CD4-positive, alpha-beta T cell treated with Interleukin-2 at 100 ng/mL for 4 hours (primary cell): Measurements from ENCODE around the gene IFT20.
"Not testable (repeated sequence)": the region's sequence is repeated elsewhere in the genome, so short reads cannot be mapped to it uniquely, and the experiment has no call there.

Source experiments
- DNase-seq: peaks from one replicate; pipeline ENCODE4 v3.0.0-alpha.2; 2020; ENCODE audit warnings: low spot score

Gene IFT20

DNA sequence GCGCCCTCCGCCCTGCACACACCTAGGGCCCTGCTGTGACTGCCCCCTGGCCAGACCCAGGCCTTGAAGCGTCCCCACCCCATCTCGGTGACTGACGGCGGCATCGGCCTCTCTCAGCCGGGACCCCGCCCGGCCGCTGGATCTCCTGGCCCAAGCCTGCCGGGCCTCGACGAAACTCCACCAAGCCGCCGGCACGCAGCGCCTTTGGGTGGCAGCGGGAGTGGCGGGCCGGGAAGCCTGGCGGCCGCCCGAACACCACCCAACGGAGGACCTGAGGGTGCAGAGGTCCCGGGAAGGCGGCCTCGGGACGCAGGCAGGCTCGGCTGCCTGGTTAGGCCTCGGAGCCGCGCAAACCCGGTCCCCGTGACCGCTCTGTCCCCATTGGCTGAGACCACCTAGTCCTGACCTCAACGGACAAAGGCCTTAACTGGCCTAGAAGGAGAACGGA lies 28.3 kb downstream of the IFT20 start:
- no peak for DNase-seq

DNA sequence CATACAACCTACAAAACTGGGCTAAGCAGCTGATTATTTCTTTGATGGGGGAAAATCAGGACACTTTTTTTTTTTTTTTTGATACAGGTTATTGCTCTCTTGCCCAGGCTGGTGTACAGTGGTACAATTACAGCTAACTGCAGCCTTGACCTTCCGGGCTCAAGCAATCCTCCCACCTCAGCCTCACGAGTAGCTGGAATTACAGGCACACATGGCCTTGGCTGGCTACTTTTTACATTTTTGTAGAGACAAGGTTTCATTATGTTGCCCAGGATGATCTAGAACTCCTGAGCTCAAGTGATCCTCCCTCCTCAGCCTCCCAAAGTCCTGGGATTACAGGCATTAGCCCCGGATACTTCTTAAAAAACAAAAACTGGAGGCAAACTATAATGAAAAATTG lies 36.8 kb downstream of the IFT20 start:
- no peak for DNase-seq

DNA sequence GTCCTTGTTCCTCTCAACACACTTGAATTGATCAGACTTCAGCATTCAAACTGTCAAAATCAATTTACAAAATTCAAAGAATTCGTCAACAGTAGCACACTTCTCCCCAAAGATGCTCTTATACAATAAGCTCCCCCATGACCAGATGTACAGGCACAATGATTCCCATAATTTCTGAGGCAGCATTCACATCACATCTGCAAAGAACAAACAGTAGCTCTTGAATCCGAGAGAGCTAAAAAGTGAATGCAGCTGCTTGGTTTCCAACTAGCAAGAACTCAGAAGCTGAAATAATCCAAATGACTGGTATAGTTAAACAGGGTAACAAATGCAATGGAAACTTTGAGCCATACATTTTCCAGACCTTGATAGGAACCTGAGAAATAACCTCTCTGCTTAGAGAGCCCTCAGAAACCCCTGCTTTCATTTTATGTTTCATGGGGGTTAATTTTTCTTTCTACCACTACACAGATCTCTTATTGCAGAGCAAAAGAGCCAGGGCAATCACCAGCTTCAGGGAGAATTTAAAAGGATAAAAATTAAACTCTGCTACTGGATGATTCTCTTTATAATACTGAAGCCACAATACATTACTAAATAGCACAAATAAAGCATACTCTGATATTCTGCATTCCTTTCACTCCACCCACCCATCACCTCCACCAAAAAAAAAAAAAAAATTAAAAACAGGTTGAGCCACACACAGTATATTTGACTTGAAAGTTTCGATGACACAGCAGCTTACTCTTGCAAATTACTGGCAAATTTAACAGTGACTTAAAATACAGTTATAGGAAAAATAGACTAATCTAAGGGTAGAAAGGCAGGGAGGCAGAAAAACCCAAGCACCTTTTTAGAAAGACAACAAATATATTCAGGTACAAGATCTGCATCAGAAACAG lies 39.3 kb downstream of the IFT20 start:
- no peak for DNase-seq

DNA sequence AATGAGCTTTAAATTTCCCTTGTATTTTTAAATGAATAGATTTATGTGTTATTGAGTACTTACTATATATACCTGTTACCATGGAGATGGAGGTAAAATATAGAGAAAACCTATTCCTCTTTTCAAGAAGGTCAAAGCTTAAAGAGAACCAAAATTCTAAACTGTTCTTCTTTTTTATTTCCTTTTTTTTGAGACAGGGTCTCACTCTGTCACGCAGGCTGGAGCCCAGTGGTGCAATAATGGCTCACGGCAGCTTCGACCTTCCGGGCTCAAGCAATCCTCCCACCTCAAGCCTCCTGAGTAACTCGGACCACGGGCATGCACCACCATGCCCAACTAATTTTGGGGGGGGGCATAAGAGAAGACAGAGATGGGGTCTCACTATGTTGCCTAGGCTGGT lies 41.3 kb downstream of the IFT20 start:
- DNase-seq: no peak

DNA sequence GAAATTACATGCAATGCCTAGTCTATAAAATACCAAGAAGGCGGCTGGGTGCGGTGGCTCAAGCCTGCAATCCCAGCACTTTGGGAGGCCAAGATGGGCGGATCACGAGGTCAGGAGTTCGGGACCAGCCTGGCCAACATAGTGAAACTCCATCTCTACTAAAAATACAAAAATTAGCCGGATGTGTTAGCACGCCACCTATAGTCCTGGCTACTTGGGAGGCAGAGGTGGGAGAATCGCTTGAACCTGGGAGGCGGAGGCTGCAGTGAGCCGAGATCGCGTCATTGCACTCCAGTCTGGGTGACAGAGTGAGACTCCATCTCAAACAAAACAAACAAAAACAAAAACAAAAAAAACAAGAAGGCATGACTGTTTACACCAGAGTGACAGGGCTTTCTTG lies 42.4 kb downstream of the IFT20 start:
- DNase-seq: not testable (repeated sequence)

DNA sequence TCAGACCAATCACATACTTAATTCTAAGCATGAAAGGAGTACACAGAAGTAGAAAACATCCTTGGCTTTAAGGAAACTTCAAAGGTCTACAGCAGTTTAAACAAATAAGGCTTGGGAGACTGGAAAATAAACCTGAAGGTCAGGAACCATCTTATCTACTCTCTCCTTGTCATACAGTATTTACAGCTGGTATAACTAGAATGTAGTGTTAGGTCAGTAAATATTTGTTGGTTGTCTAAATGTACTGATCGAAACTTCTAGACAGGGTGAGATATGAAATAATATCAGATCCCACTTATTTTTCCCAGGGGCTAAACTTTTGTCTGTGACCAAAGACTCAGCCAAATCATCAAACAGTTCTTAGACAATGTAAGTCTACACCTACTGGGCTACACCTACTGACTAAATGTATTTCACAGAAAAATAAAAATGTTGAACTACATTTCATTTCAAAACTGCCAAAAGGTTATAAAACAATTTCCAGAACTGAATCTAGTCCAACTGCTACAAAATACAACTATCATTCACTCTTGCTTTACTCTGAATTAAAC lies 43.4 kb downstream of the IFT20 start:
- DNase-seq: no peak

DNA sequence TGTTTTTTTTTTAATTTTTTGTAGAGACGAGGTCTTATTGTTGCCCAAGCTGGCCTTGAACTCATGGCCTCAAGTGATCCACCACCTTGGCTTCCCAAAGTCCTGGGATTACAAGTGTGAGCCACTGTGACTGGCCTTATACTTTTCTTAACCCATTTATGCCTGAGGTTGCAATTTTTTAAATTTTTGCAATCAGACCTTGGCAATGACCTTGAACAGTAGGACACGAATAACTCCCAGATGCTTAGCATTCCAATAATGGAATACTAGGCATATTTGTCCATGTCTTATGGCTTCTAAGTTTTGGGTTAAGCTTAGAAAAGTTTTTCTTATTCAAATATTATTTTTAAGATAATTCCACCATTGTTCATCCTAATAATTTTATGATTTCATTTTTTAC lies 44.6 kb downstream of the IFT20 start:
- DNase-seq: no peak

DNA sequence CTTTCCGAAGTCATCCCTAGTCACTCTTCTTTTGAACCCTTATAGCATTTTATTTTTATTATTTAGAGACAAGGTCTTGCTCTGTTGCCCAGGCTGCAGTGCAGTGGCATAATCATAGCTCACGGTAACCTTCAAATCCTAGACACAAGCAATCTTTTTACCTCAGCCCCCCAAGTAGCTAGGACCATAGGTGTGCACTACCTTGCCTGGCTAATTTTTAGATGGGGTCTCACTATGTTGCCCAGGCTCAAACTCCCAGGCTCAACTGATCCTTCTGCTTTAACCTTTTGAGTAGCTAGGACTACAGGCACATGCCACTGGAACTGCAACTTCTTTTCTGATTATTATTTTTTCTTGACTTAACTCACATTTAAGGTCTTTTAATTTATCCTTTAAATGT lies 49.3 kb downstream of the IFT20 start:
- no peak for DNase-seq

DNA sequence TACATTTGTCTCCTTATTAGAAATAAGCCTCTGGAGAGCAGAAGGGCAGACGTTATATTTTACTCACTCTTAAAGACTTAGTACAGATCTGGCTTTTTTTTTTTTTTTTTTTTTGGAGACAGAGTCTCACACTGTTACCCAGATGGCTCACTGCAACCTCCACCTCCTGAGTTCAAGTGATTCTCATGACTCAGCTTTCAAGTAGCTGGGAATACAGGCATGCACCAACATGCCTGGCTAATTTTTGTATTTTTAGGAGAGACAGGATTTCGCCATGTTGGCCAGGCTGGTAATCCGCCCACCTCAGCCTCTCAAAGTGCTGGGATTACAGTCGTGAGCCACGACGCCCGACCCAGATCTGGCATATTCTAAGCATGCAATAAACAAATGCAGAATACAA lies 52.7 kb downstream of the IFT20 start:
- no peak for DNase-seq

DNA sequence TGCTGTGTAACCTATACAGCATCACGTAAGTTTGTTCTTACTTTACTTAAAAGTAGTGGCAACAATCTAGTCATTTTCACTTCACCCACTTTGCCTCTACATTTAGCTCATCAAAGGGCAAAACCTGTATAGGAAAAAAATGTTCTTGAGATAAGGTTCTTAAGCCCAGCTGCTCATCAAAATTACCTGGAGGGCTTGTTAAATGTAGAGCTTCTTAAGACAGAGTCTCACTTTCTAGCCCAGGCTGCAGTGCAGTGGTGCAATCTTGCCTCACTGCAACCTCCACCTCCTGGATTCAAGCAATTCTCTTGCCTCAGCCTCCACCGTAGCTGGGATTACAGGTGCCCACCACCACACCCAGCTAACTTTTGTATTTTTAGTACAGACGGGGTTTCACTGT lies 54.4 kb downstream of the IFT20 start:
- no peak for DNase-seq

DNA sequence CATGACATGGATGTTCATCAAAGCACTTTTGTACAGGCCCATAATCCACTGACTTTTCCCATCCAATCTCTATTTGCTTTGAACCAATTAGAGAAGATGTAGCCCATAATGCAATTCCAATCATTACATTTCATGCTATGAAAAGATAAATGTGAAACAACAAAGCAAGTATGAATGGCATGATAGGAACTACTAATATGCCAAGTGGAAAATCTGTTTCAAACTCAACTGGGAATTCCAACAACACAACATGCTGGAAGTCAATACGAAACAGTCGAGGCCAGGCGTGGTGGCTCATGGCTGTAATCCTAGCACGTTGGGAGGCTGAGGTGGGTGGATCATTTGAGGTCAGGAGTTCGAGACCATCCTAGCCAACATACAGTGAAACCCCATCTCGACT lies 55.9 kb downstream of the IFT20 start:
- no peak for DNase-seq
